Endothelial cell (in vitro differentiated cells): ENCODE results near the gene UBTFL1. TPM values are rescaled to one million over a fixed set of nuclear protein-coding genes. Genes with fewer than 3 reads are reported as not detected.

ENCODE experiments used
- DNase-seq: peaks from one replicate; pipeline ENCODE4 v3.0.0; 2021; ENCODE audit warnings: low spot score
- H3K27ac Mint-ChIP-seq: one replicate; pipeline ENCODE4 v1.8.0; 2021; ENCODE audit warnings: mixed read lengths, inconsistent platforms; ENCODE audit not compliant: unreplicated experiment
- H3K27me3 Mint-ChIP-seq: one replicate; pipeline ENCODE4 v1.8.0; 2021; ENCODE audit warnings: mild to moderate bottlenecking, moderate library complexity, mixed read lengths, inconsistent platforms; ENCODE audit not compliant: unreplicated experiment
- H3K36me3 Mint-ChIP-seq: one replicate; pipeline ENCODE4 v1.8.0; 2021; ENCODE audit warnings: mild to moderate bottlenecking, low read depth, mixed read lengths, inconsistent platforms; ENCODE audit not compliant: unreplicated experiment
- H3K4me1 Mint-ChIP-seq: one replicate; pipeline ENCODE4 v1.8.0; 2021; ENCODE audit warnings: mild to moderate bottlenecking, mixed read lengths, inconsistent platforms; ENCODE audit not compliant: unreplicated experiment
- H3K4me3 Mint-ChIP-seq: one replicate; pipeline ENCODE4 v1.8.0; 2021; ENCODE audit warnings: mild to moderate bottlenecking, mixed read lengths, inconsistent platforms; ENCODE audit not compliant: unreplicated experiment
- H3K9me3 Mint-ChIP-seq: one replicate; pipeline ENCODE4 v1.8.0; 2021; ENCODE audit warnings: mixed read lengths, inconsistent platforms; ENCODE audit not compliant: unreplicated experiment
- total RNA-seq: library from RNA; stranded (reverse); fragmentation: NEBNext Ultra II Directional; extraction: Animal tissue kit (Norgen Biotek cat#: 25700); gene quantifications from one replicate; pipeline ENCODE4 v1.2.1, GENCODE V29; 2021; ENCODE audit not compliant: unreplicated experiment
- TF ChIP-seq, protein P1 (sequence below): fragments of 200-600 bp; sonication (generic); IDR thresholded peaks from one replicate; pipeline ENCODE4 v1.5.0; 2021; ENCODE audit warnings: antibody characterized with exemption; ENCODE audit not compliant: unreplicated experiment

UBTFL1 gene
- total RNA-seq, 1 donor from 2014 or later: not detected

DNA sequence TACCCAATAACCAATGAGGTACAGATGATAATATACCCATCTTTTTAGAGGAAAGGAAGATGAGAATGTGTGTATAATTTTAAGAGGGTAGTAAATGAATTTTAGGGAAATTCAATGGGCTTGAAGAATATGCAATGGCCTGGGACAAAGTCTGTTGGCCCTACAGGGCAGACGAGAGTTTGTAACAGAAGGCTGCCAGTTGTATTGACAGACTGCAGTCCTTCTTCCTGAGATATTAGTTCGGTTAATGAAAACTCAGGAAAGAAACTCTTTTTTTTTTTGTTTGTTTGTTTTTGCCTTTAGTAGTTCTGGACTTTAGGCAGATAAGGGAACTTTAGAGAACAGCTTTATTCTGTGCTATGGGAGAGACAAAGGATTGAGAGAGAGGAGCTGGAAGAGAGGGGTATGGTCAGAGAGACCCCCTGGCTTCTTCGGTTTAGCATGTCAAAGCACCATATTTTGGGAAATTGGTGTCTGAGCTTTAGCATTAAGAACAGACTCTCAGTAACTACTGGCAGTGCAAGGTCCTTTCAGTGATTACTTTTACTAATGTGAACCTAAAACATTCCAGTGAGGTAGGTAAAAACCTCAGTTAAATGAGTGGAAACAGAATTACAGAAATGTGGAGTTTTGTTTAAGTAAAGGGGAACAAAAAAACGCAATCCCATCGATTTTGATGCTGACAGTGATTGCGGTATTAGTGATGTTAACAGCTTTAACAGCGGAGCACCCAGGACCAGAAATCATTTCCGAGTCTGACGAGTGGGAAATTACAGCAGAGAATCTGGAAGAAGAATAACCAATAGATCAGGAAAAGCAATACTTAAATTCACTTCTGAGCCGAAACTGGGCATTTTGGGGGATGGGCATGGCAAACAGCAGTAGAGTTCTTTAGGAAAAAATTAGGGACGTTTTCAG lies 48.1 kb downstream of the UBTFL1 start:
- H3K9me3 Mint-ChIP-seq: no peaks in the 10 kb centered on the region
- H3K4me3 Mint-ChIP-seq: peak overlapping the region; percentile 84
- no peaks in the 10 kb centered on the region for H3K27me3 Mint-ChIP-seq
- TF ChIP-seq, protein P1, sequence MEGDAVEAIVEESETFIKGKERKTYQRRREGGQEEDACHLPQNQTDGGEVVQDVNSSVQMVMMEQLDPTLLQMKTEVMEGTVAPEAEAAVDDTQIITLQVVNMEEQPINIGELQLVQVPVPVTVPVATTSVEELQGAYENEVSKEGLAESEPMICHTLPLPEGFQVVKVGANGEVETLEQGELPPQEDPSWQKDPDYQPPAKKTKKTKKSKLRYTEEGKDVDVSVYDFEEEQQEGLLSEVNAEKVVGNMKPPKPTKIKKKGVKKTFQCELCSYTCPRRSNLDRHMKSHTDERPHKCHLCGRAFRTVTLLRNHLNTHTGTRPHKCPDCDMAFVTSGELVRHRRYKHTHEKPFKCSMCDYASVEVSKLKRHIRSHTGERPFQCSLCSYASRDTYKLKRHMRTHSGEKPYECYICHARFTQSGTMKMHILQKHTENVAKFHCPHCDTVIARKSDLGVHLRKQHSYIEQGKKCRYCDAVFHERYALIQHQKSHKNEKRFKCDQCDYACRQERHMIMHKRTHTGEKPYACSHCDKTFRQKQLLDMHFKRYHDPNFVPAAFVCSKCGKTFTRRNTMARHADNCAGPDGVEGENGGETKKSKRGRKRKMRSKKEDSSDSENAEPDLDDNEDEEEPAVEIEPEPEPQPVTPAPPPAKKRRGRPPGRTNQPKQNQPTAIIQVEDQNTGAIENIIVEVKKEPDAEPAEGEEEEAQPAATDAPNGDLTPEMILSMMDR: no peak
- no peaks in the 10 kb centered on the region for H3K36me3 Mint-ChIP-seq
- DNase-seq: no peak
- H3K27ac Mint-ChIP-seq: no peak overlapping the region
- H3K4me1 Mint-ChIP-seq: peaks cover 22% of the 10 kb centered on the region

DNA sequence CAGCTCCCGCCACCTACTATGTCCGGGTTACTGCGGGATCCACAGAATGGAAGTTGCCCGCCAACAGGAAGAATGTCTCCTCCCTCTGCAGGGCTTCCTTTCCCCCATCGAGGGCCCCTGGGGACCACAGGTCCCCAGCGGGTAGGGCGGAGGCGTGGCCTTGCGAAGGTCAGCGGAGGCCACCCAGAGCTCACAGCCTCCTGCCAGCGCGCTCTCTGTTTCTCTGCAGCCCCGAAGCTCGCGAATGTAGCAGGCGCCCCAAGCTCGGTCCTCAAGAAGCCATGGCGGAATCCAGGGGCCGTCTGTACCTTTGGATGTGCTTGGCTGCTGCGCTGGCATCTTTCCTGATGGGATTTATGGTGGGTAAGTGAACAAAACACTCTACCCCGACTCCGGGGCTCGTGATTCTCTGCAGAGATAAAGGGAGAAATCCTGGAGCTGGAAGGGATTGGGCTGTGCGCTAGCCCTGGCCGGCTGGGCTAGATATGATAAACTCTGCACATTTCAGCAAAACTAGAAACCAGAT lies 48.8 kb downstream of the UBTFL1 start, which contains the start of gene NAALAD2:
Gene NAALAD2 (plus strand): TSS at position 186 of the 526 bp plus-strand sequence. CDS start 96 bp downstream, at position 282.
- H3K4me1 Mint-ChIP-seq: peaks cover 27% of the 10 kb centered on the region
- DNase-seq: peak; percentile 55
- H3K27ac Mint-ChIP-seq: no peak within 1 kb of the TSS
- peak within 1 kb of the TSS; percentile 84 for H3K4me3 Mint-ChIP-seq
- H3K9me3 Mint-ChIP-seq: no peaks in the 10 kb centered on the region
- TF ChIP-seq, protein P1: no peak
- H3K27me3 Mint-ChIP-seq: no peaks in the 10 kb centered on the region
- H3K36me3 Mint-ChIP-seq: peaks cover 3% of the 10 kb centered on the region

DNA sequence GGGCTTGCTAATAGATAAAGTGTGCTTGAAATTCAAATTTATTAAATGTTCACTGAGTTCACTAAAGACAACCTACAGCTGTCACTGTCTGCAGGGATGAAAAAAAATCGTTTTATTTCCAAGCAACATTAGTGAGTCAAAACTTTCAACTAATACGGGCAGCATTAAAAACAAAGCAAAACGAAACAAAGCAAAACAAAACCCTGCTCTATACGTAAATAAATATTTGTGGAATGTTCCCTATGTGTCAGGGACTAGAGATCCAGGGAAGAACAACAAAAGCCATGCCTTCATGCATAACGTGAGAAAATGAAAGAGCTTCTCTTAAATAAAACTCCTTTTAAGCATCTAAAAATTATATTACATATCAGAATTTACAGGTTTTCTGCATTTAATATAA lies 49.3 kb downstream of the UBTFL1 start:
- TF ChIP-seq, protein P1: no peak
- Mint-ChIP-seq H3K4me3 (peak overlapping the region; percentile 84), H3K36me3 (peaks cover 4% of the 10 kb centered on the region), H3K27me3 (no peaks in the 10 kb centered on the region), H3K9me3 (no peaks in the 10 kb centered on the region), H3K4me1 (peaks cover 28% of the 10 kb centered on the region), H3K27ac (no peak overlapping the region)
- DNase-seq: no peak

Other genes with a start within 250 kb of the UBTFL1 start
- not detected for gene TRIM64B, start 207.5 kb upstream of the UBTFL1 start, total RNA-seq
- gene TRIM49D1, start 163.7 kb upstream of the UBTFL1 start, total RNA-seq: not detected
- not detected for gene TRIM49D2, start 161.9 kb upstream of the UBTFL1 start, total RNA-seq
- gene TRIM64, start 119.9 kb upstream of the UBTFL1 start, total RNA-seq: not detected
- not detected for gene TRIM49C, start 54.8 kb upstream of the UBTFL1 start, total RNA-seq
- gene NAALAD2, start 48.7 kb downstream of the UBTFL1 start, total RNA-seq: 30.9 TPM
- gene CHORDC1, start 137.1 kb downstream of the UBTFL1 start, total RNA-seq: 29.2 TPM